ENCODE measurements around the gene RAB25.

RAB25 gene

DNA sequence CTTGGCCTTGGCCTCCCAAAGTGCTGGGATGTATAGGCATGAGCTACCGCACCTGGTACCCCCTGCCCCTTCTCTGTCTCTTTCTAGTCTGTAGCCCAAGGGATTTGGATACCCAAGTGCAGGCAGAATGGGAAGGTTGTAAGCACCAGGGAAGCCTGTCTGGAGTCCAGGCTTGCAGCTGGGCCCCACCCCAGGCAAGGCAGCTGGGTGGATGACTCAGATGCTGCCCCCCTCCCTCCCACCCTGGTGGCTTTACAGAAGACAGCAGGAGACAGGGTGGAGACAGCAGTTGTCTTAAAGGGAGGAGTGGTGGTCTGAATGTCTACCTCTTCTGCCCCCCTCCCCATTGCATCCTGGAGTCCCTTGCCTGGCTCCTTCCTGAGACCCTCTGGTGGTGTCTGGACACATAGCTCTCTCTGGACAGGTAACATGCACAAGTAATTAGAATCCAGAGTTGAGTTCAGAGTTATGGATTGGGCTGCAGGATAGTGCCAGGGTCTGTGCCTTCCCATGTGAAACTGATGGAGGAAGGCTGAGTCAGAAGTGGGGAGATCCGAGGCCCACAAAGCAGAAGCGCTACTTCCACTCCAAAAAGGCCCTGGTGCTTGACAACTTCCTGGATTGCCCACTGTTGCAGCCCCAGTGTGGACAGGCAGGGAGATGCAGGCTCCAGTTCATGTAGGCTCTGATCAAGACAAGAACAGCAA lies 58.7 kb downstream of the RAB25 start:
- Histone ChIP-seq H3K4me1 (ENCODE audit: insufficient read depth, poor library complexity, severe bottlenecking) (peaks cover 55% of the 10 kb centered on the region), H3K27ac (ENCODE audit: poor library complexity, severe bottlenecking) (peak overlapping the region; percentile 99), H3K9me3 (ENCODE audit: severe bottlenecking) (no peaks in the 10 kb centered on the region), H3K36me3 (ENCODE audit: low read depth) (peaks cover 68% of the 10 kb centered on the region), H3K27me3 (ENCODE audit: insufficient read depth, poor library complexity, severe bottlenecking) (no peaks in the 10 kb centered on the region), H3K4me3 (ENCODE audit: severe bottlenecking) (peak overlapping the region; percentile 7)
- DNase-seq (ENCODE audit: low spot score) (no peak), ATAC-seq (ENCODE audit: low read depth) (peak; percentile 27)
- TF ChIP-seq, protein P1, sequence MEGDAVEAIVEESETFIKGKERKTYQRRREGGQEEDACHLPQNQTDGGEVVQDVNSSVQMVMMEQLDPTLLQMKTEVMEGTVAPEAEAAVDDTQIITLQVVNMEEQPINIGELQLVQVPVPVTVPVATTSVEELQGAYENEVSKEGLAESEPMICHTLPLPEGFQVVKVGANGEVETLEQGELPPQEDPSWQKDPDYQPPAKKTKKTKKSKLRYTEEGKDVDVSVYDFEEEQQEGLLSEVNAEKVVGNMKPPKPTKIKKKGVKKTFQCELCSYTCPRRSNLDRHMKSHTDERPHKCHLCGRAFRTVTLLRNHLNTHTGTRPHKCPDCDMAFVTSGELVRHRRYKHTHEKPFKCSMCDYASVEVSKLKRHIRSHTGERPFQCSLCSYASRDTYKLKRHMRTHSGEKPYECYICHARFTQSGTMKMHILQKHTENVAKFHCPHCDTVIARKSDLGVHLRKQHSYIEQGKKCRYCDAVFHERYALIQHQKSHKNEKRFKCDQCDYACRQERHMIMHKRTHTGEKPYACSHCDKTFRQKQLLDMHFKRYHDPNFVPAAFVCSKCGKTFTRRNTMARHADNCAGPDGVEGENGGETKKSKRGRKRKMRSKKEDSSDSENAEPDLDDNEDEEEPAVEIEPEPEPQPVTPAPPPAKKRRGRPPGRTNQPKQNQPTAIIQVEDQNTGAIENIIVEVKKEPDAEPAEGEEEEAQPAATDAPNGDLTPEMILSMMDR (IDR thresholded peaks at IDR 0.05; ENCODE audit: poor library complexity, severe bottlenecking): no peak

All from RWPE2 (cell line).